Measurements from ENCODE around the gene OSCAR.
A peak's percentile ranks its signal among the peaks of the same experiment; 100 is the strongest.

OSCAR gene

DNA sequence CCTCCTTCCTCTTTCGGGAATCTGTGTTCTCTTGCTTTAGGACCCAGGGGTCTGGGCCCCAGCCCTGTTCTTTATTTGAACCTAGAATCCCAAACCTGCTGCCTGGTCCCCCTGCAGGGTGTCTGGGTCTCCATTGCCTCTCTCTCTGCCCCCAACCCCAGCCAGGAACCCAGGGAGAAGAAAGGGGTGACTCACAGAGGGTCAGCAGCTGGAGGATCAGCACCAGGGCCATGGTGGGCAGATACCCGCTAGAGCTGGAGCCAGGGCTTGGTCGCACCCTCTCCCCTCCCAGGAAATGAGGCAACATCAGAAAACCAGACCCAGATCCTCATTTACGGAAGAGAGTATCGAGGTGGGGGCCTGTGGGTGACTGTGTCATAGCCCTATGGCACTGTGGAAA is at the start of gene OSCAR:
Gene OSCAR (minus strand): TSS at position 243 of the 400 bp plus-strand sequence. CDS start 11 bp downstream, at position 232.
- H3K4me3 ChIP-seq (ENCODE audit: low read depth, low read length): peak within 1 kb of the TSS; percentile 3
- no peak for DNase-seq (ENCODE audit: low read depth)

- no peak overlapping the region for H3K4me3 ChIP-seq (ENCODE audit: low read depth, low read length)
- no peak for DNase-seq (ENCODE audit: low read depth)
These were observed 48.6 kb upstream of the OSCAR start for GRCh38 chr19:54149021-54149812.

GRCh38 chr19:54148158-54148557 is 47.6 kb upstream of the OSCAR start:
- DNase-seq (ENCODE audit: low read depth): no peak
- no peak overlapping the region for H3K4me3 ChIP-seq (ENCODE audit: low read depth, low read length)

GRCh38 chr19:54147676-54148075 is 47.1 kb upstream of the OSCAR start:
- DNase-seq (ENCODE audit: low read depth): no peak
- no peak overlapping the region for H3K4me3 ChIP-seq (ENCODE audit: low read depth, low read length)

- no peak for DNase-seq (ENCODE audit: low read depth)
- no peak overlapping the region for H3K4me3 ChIP-seq (ENCODE audit: low read depth, low read length)
These were observed 45.0 kb upstream of the OSCAR start for GRCh38 chr19:54145541-54146158.

DNA sequence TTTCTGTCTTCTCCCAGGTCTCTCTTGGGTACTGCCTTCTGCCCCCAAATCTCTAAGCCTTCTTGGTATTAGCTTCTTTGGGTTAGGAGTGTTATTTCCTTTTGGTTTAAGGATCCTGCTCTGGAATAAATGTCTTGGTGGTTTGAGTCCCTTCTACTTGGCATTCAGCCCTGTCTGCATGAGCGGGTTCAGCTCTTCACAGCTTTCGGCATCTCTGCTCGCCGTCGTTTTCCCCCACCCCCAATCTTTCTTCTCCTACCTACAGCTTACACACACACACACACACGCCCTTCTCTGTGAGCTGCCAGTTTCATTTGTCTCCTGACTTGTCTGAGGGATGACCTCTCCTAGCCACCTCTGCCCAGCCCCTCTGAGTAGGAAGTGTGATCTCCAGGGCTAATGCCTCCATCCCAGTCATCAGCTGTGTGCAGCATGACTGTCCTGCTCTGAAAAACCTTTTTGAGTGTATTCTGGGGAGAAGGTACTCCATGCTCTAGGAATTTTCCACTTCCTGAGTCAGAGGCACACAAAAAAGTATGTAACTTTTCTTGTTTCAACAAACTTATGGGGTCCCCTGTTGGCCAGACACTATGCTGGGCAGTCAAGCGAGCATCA is 41.7 kb upstream of the OSCAR start:
- no peak for DNase-seq (ENCODE audit: low read depth)

DNA sequence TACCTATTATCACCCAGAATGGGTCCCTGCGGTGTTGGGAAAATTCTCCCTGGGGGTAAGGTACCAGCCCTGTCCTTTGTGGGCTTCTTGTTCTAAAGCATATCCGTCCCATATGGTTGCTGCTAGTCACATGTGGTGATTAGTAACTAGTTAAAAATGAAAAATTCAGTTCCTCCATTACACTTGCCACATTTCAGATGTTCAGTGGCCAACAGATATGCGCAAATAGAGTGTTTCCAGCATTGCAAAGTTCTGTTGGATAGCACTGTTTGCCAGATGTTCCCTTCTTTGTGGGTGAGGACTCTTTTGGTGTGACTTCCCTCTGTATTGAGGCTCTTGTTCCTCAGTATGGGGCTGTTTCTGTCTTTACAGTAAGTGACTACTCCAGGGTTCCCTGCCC is 40.8 kb upstream of the OSCAR start:
- H3K4me3 ChIP-seq (ENCODE audit: low read depth, low read length): no peak overlapping the region
- DNase-seq (ENCODE audit: low read depth): no peak

More for the DNA sequence above, 41.7 kb upstream of the OSCAR start:
- no peak overlapping the region for H3K4me3 ChIP-seq (ENCODE audit: low read depth, low read length)

- H3K4me3 ChIP-seq (ENCODE audit: low read depth, low read length): peak overlapping the region; percentile 83
- DNase-seq (ENCODE audit: low read depth): no peak
These were observed 38.1 kb upstream of the OSCAR start for GRCh38 chr19:54138489-54139256.

GRCh38 chr19:54137699-54138488 is 37.3 kb upstream of the OSCAR start, which contains the start of gene CNOT3:
TSS of gene CNOT3 (plus strand) at chr19:54137762. CDS start at chr19:54142979, 5,217 bp downstream.
- DNase-seq (ENCODE audit: low read depth): no peak
- peak within 1 kb of the TSS; percentile 83 for H3K4me3 ChIP-seq (ENCODE audit: low read depth, low read length)

GRCh38 chr19:54136864-54137698 is 36.5 kb upstream of the OSCAR start:
- peak overlapping the region; percentile 83 for H3K4me3 ChIP-seq (ENCODE audit: low read depth, low read length)
- DNase-seq (ENCODE audit: low read depth): peak; percentile 100

GRCh38 chr19:54136086-54136863 is 35.7 kb upstream of the OSCAR start:
- DNase-seq (ENCODE audit: low read depth): no peak
- H3K4me3 ChIP-seq (ENCODE audit: low read depth, low read length): peak overlapping the region; percentile 55

- H3K4me3 ChIP-seq (ENCODE audit: low read depth, low read length): no peak overlapping the region
- no peak for DNase-seq (ENCODE audit: low read depth)
These were observed 33.5 kb upstream of the OSCAR start for GRCh38 chr19:54133957-54134590.

DNA sequence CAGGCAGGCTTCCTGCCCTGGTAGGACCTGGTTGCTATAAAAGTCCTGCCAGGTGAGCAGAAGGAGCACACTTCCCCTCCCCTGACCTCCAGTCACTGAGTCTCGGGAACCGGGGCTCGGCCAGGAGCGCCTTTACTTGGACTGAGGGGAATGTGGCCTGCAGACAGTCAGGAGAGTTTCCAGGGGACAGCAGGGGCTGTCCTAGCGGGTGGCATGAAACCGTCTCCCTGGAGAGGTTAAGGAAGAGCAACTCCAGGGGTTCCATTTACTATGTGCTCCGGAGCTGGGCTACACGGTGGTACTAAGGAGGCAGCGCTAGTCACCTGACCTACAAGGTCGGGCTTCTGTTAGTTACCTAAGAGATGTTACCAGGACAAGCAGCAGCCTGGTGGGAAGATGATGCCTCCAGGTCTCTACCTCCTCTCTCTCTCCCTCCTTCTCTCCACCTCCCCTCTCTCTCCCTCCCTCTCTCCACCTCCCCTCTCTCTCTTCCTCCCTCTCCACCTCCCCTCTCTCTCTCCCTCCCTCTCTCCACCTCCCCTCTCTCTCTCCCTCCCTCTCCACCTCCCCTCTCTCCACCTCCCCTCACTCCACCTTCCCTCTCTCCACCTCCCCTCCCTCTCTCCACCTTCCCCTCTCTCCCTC is 32.8 kb upstream of the OSCAR start:
- DNase-seq (ENCODE audit: low read depth): no peak
- no peak overlapping the region for H3K4me3 ChIP-seq (ENCODE audit: low read depth, low read length)

DNA sequence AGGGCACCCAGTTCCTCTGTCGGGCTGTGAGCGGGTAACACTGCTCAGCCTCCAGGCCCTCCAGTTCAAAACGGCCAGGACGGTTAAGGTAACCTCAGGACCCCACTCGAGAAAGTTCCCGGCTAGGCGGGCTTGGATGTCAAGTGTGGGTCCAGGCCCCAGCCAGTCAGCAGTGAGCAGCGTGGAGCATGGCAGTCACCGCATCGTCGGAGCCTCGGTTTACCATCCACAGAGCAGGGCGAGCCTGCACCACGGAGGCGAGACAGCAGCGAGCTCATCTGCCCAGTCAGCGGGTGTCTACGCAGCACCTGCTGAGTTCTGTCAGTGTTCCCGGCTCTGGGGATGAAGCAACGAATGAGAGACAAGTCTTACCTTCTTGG is 29.0 kb upstream of the OSCAR start:
- DNase-seq (ENCODE audit: low read depth): no peak
- no peak overlapping the region for H3K4me3 ChIP-seq (ENCODE audit: low read depth, low read length)

DNA sequence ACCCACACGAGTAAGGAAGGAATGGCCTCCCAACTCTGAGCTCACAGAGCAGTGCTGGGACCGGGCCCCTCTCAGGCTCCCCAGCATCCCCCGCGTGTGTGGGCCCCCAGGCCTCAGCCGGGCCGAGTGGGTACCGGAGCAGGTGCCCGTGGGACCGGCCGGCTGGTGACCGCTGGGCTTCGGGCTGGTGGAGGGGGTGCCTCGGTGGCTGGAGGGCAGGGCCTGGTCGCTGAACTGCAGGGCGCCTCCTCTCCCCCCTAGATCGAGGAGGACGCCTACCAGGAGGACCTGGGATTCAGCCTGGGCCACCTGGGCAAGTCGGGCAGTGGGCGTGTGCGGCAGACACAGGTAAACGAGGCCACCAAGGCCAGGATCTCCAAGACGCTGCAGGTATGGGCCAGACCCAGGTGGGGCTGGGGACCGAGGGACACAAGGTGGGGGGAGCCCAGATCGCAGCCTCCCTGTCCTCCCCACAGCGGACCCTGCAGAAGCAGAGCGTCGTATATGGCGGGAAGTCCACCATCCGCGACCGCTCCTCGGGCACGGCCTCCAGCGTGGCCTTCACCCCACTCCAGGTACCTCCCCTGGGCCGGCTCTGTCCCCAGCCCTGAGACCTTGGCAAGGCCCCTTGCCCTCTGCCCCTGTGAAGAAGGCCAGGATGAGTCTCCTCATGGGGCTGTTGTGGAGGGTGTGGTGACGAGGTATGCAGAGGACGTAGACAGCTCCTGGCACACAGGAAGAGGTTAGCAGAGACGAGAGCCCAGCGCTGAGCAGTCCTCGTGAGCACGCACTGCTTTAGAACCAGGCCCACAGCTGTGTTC is 28.4 kb upstream of the OSCAR start:
- H3K4me3 ChIP-seq (ENCODE audit: low read depth, low read length): no peak overlapping the region
- no peak for DNase-seq (ENCODE audit: low read depth)

DNA sequence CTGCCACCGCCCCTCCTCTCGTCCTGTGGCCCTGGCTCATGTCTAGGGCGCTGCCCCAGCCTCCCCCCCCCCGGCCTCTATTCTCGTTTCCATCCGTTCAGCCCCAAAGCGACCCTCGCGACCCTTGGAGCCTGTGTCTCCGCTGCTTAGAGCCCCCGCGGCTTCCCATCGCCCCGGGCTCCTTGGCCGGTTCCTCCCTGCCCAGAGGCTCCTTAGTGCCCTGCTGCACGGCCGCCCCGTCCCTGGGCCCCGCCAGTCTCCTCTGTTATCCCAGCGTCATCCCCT is 27.8 kb upstream of the OSCAR start:
- H3K4me3 ChIP-seq (ENCODE audit: low read depth, low read length): no peak overlapping the region
- no peak for DNase-seq (ENCODE audit: low read depth)

Data from skeletal muscle cell (primary cell).